Lower leg skin (tissue), 3 donors: ENCODE measurements around the gene RALGAPA1.

ENCODE experiments used
- CTCF ChIP-seq, 3 donors: fragments of 450-650 bp; IDR thresholded peaks; one replicate each; pipeline ENCODE4 v1.5.1; 2016; ENCODE audit warnings: antibody characterized with exemption in 3 of 3, mild to moderate bottlenecking in 3 of 3, moderate library complexity in 2 of 3
- POLR2A ChIP-seq, 2 donors: fragments of 450-650 bp; IDR thresholded peaks; one replicate each; pipeline ENCODE4 v1.6.1; 2016 to 2017; ENCODE audit warnings: antibody characterized with exemption in 2 of 2, mild to moderate bottlenecking in 1 of 2, moderate library complexity in 1 of 2

- no peak for TF ChIP-seq POLR2A (IDR thresholded peaks at IDR 0.05)
- TF ChIP-seq CTCF (IDR thresholded peaks at IDR 0.05), result no peak
These were observed 293.2 kb downstream of the RALGAPA1 start for GRCh38 chr14:35515916-35516315.
